Astrocyte (in vitro differentiated cells and primary cell): ENCODE data around the gene CRYBB1. TPM values are rescaled to one million over a fixed set of nuclear protein-coding genes. Genes with fewer than 3 reads are reported as not detected.

Source experiments
- DNase-seq: peaks from one replicate; pipeline ENCODE4 v3.0.0-alpha.2; 2010; ENCODE audit warnings: low read depth
- FAIRE-seq: peaks from 2 replicates; lab custom pipeline; 2011; peaks lifted over from hg19 to GRCh38; lab: Jason Lieb, UNC
- H2AFZ ChIP-seq: 2 replicates; pipeline ENCODE4 v1.6.0; 2012; ENCODE audit warnings: low read depth, low read length, inconsistent platforms
- H3K27ac ChIP-seq: 2 replicates; pipeline ENCODE4 v1.5.1; 2011; ENCODE audit warnings: low read depth, low read length, inconsistent platforms
- H3K27me3 ChIP-seq: 2 replicates; pipeline ENCODE4 v1.6.0; 2011; ENCODE audit warnings: low read length, inconsistent platforms; ENCODE audit not compliant: insufficient read depth
- H3K36me3 ChIP-seq: 2 replicates; pipeline ENCODE4 v1.5.1; 2011; ENCODE audit warnings: low read length, inconsistent platforms; ENCODE audit not compliant: insufficient read depth
- H3K4me1 ChIP-seq: 2 replicates; pipeline ENCODE4 v1.5.1; 2011; ENCODE audit warnings: low read length, inconsistent platforms; ENCODE audit not compliant: insufficient read depth
- H3K4me2 ChIP-seq: 2 replicates; pipeline ENCODE4 v1.6.0; 2012; ENCODE audit warnings: low read length, inconsistent platforms
- H3K4me3 ChIP-seq: 2 replicates; pipeline ENCODE4 v1.5.1; 2011; ENCODE audit warnings: low read depth, mild to moderate bottlenecking, low read length, inconsistent platforms; ENCODE audit not compliant: insufficient read depth
- H3K79me2 ChIP-seq: 2 replicates; pipeline ENCODE4 v1.6.0; 2012; ENCODE audit warnings: mild to moderate bottlenecking, low read length, inconsistent platforms; ENCODE audit not compliant: insufficient read depth
- H3K9ac ChIP-seq: 2 replicates; pipeline ENCODE4 v1.6.0; 2012; ENCODE audit warnings: mild to moderate bottlenecking, low read length, inconsistent platforms
- H3K9me3 ChIP-seq: 2 replicates; pipeline ENCODE4 v1.5.1; 2012; ENCODE audit warnings: low read depth, mild to moderate bottlenecking, low read length, inconsistent platforms; ENCODE audit not compliant: insufficient read depth
- H4K20me1 ChIP-seq: 2 replicates; pipeline ENCODE4 v1.6.0; 2012; ENCODE audit warnings: low read length, inconsistent platforms; ENCODE audit not compliant: insufficient read depth
- H3K27ac Mint-ChIP-seq: one replicate; pipeline ENCODE4 v1.8.0; 2021; ENCODE audit warnings: mild to moderate bottlenecking, mixed read lengths; ENCODE audit not compliant: unreplicated experiment
- H3K27me3 Mint-ChIP-seq: one replicate; pipeline ENCODE4 v1.8.0; 2021; ENCODE audit warnings: low read depth, mixed read lengths; ENCODE audit not compliant: unreplicated experiment
- H3K36me3 Mint-ChIP-seq: one replicate; pipeline ENCODE4 v1.8.0; 2021; ENCODE audit warnings: low read depth, mixed read lengths; ENCODE audit not compliant: unreplicated experiment
- H3K4me1 Mint-ChIP-seq: one replicate; pipeline ENCODE4 v1.8.0; 2021; ENCODE audit warnings: low read depth, mixed read lengths; ENCODE audit not compliant: unreplicated experiment
- H3K4me3 Mint-ChIP-seq: one replicate; pipeline ENCODE4 v1.8.0; 2021; ENCODE audit warnings: mild to moderate bottlenecking, moderate library complexity, mixed read lengths; ENCODE audit not compliant: unreplicated experiment
- H3K9me3 Mint-ChIP-seq: one replicate; pipeline ENCODE4 v1.8.0; 2021; ENCODE audit warnings: mild to moderate bottlenecking, mixed read lengths; ENCODE audit not compliant: unreplicated experiment
- EZH2 ChIP-seq: IDR thresholded peaks from 2 replicates; pipeline ENCODE4 v1.6.1; 2012; ENCODE audit warnings: mild to moderate bottlenecking, low read length, inconsistent platforms; ENCODE audit not compliant: insufficient read depth
- total RNA-seq: library from RNA; stranded (reverse); gene quantifications from 2 replicates; pipeline ENCODE4 v1.2.1, GENCODE V29; 2021
- TF ChIP-seq, protein P1 (sequence below): IDR thresholded peaks from 2 replicates; pipeline ENCODE4 v1.5.1; 2011; ENCODE audit warnings: low read depth, mild to moderate bottlenecking, inconsistent platforms, low read length, moderate library complexity; ENCODE audit not compliant: insufficient read depth

The CRYBB1 gene
- total RNA-seq, 1 donor from 2014 or later, result not detected

- Mint-ChIP-seq H3K4me1 (peaks cover 5% of the 10 kb centered on the region), H3K9me3 (no peaks in the 10 kb centered on the region), H3K27ac (no peak overlapping the region), H3K27me3 (peaks cover 24% of the 10 kb centered on the region), H3K4me3 (no peak overlapping the region), H3K36me3 (peaks cover 3% of the 10 kb centered on the region)
- Histone ChIP-seq H3K4me1 (peaks cover 21% of the 10 kb centered on the region), H3K4me2 (peak overlapping the region; percentile 62), H3K36me3 (no peaks in the 10 kb centered on the region), H3K9me3 (no peaks in the 10 kb centered on the region), H3K27me3 (peaks cover 3% of the 10 kb centered on the region), H3K9ac (peak overlapping the region; percentile 8), H4K20me1 (no peaks in the 10 kb centered on the region), H3K79me2 (no peaks in the 10 kb centered on the region), H3K27ac (peak overlapping the region; percentile 38), H3K4me3 (no peak overlapping the region), H2AFZ (no peak overlapping the region)
- TF ChIP-seq, protein P1, sequence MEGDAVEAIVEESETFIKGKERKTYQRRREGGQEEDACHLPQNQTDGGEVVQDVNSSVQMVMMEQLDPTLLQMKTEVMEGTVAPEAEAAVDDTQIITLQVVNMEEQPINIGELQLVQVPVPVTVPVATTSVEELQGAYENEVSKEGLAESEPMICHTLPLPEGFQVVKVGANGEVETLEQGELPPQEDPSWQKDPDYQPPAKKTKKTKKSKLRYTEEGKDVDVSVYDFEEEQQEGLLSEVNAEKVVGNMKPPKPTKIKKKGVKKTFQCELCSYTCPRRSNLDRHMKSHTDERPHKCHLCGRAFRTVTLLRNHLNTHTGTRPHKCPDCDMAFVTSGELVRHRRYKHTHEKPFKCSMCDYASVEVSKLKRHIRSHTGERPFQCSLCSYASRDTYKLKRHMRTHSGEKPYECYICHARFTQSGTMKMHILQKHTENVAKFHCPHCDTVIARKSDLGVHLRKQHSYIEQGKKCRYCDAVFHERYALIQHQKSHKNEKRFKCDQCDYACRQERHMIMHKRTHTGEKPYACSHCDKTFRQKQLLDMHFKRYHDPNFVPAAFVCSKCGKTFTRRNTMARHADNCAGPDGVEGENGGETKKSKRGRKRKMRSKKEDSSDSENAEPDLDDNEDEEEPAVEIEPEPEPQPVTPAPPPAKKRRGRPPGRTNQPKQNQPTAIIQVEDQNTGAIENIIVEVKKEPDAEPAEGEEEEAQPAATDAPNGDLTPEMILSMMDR, result no peak
- no peak for TF ChIP-seq EZH2
- FAIRE-seq (peak; percentile 74), DNase-seq (peak; percentile 35)
Observed at GRCh38 chr22:26610996-26611395, 6.8 kb downstream of the CRYBB1 start.

GRCh38 chr22:26610072-26610958, 7.5 kb downstream of the CRYBB1 start:
- no peaks in the 10 kb centered on the region for H3K9me3 Mint-ChIP-seq
- Histone ChIP-seq H3K36me3 (no peaks in the 10 kb centered on the region), H3K79me2 (no peaks in the 10 kb centered on the region), H3K9ac (peak overlapping the region; percentile 59), H3K4me1 (peaks cover 21% of the 10 kb centered on the region), H3K27ac (peak overlapping the region; percentile 65), H2AFZ (no peak overlapping the region), H4K20me1 (no peaks in the 10 kb centered on the region), H3K4me3 (no peak overlapping the region), H3K4me2 (peak overlapping the region; percentile 62), H3K27me3 (peaks cover 3% of the 10 kb centered on the region), H3K9me3 (no peaks in the 10 kb centered on the region)
- peaks cover 5% of the 10 kb centered on the region for H3K4me1 Mint-ChIP-seq
- TF ChIP-seq EZH2, result no peak
- TF ChIP-seq, protein P1, result no peak
- peaks cover 3% of the 10 kb centered on the region for H3K36me3 Mint-ChIP-seq
- peak; percentile 89 for FAIRE-seq
- H3K4me3 Mint-ChIP-seq, result no peak overlapping the region
- DNase-seq, result peak; percentile 96
- H3K27ac Mint-ChIP-seq, result peak overlapping the region; percentile 90
- peaks cover 24% of the 10 kb centered on the region for H3K27me3 Mint-ChIP-seq

DNA sequence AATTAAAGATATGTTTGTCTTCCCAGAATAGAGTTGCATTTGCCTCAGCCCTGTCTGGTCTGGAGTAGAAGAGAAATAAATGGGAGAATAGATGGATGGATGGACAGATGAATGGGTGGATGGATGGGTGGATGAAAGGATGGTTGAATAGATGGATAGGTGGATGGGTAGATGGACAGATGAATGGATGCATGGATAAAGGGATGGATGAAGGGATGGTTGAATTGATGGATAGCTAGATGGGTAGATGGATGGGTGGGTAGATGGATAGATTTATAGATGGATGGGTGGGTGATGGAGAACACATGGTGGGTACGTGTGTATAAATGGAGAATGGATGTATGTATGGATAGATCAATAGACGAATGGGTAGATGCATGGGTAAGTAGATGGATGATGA, 8.5 kb downstream of the CRYBB1 start:
- H3K27me3 Mint-ChIP-seq, result peaks cover 30% of the 10 kb centered on the region
- Histone ChIP-seq H3K4me3 (no peak overlapping the region), H3K9me3 (no peaks in the 10 kb centered on the region), H3K4me1 (peaks cover 21% of the 10 kb centered on the region), H3K9ac (no peak overlapping the region), H2AFZ (no peak overlapping the region), H3K27me3 (peaks cover 3% of the 10 kb centered on the region), H3K79me2 (no peaks in the 10 kb centered on the region), H3K4me2 (no peak overlapping the region), H3K27ac (no peak overlapping the region), H3K36me3 (no peaks in the 10 kb centered on the region), H4K20me1 (no peaks in the 10 kb centered on the region)
- FAIRE-seq (no peak), DNase-seq (no peak)
- peaks cover 5% of the 10 kb centered on the region for H3K4me1 Mint-ChIP-seq
- TF ChIP-seq, protein P1, result no peak
- TF ChIP-seq EZH2, result no peak
- no peak overlapping the region for H3K27ac Mint-ChIP-seq
- H3K4me3 Mint-ChIP-seq, result no peak overlapping the region
- peaks cover 3% of the 10 kb centered on the region for H3K36me3 Mint-ChIP-seq
- no peaks in the 10 kb centered on the region for H3K9me3 Mint-ChIP-seq
